GM21825 (cell line): Measurements from ENCODE around the gene CTNNA2.

Experiments
- ATAC-seq: cut with Tn5 transposase; IDR thresholded peaks from one replicate; pipeline ENCODE4 v1.9.1; 2021; ENCODE audit warnings: mild to moderate bottlenecking, moderate library complexity; ENCODE audit not compliant: unreplicated experiment

CTNNA2 gene

GRCh38 chr2:79611448-79612016 lies 98.7 kb downstream of the CTNNA2 start:
- no peak for ATAC-seq

- ATAC-seq = no peak
Measured at GRCh38 chr2:79612999-79613398, 100.1 kb downstream of the CTNNA2 start.

GRCh38 chr2:79619442-79619841 lies 106.6 kb downstream of the CTNNA2 start:
- ATAC-seq = no peak

- no peak for ATAC-seq
Measured at GRCh38 chr2:79619976-79620375, 107.1 kb downstream of the CTNNA2 start.

GRCh38 chr2:79620679-79621078 lies 107.8 kb downstream of the CTNNA2 start:
- ATAC-seq = no peak

GRCh38 chr2:79621252-79621651 lies 108.4 kb downstream of the CTNNA2 start:
- no peak for ATAC-seq

GRCh38 chr2:79621755-79622154 lies 108.9 kb downstream of the CTNNA2 start:
- ATAC-seq = no peak

GRCh38 chr2:79622508-79622907 lies 109.7 kb downstream of the CTNNA2 start:
- no peak for ATAC-seq

- no peak for ATAC-seq
Measured at GRCh38 chr2:79627237-79627636, 114.4 kb downstream of the CTNNA2 start.

GRCh38 chr2:79630060-79630459 lies 117.2 kb downstream of the CTNNA2 start:
- ATAC-seq = no peak

GRCh38 chr2:79630972-79631557 lies 118.2 kb downstream of the CTNNA2 start:
- ATAC-seq = no peak

GRCh38 chr2:79638410-79638809 lies 125.6 kb downstream of the CTNNA2 start:
- ATAC-seq = no peak

- no peak for ATAC-seq
Measured at GRCh38 chr2:79638954-79639353, 126.1 kb downstream of the CTNNA2 start.

GRCh38 chr2:79640001-79640400 lies 127.2 kb downstream of the CTNNA2 start:
- no peak for ATAC-seq

- ATAC-seq = no peak
Measured at GRCh38 chr2:79649531-79649930, 136.7 kb downstream of the CTNNA2 start.

GRCh38 chr2:79660557-79660956 lies 147.7 kb downstream of the CTNNA2 start:
- ATAC-seq = no peak

GRCh38 chr2:79665091-79665490 lies 152.2 kb downstream of the CTNNA2 start:
- no peak for ATAC-seq

- ATAC-seq = no peak
Measured at GRCh38 chr2:79666430-79666829, 153.6 kb downstream of the CTNNA2 start.

- no peak for ATAC-seq
Measured at GRCh38 chr2:79669714-79670113, 156.9 kb downstream of the CTNNA2 start.

- ATAC-seq = no peak
Measured at GRCh38 chr2:79670198-79670597, 157.3 kb downstream of the CTNNA2 start.

- ATAC-seq = no peak
Measured at GRCh38 chr2:79686884-79687283, 174.0 kb downstream of the CTNNA2 start.

GRCh38 chr2:79695248-79695647 lies 182.4 kb downstream of the CTNNA2 start:
- ATAC-seq = no peak

- no peak for ATAC-seq
Measured at GRCh38 chr2:79697200-79697599, 184.3 kb downstream of the CTNNA2 start.
